NCI-H187 (cell line): ENCODE data around the gene POLR1C.
A peak's percentile ranks its signal among the peaks of the same experiment; 100 is the strongest.
"Not testable (repeated sequence)": the region's sequence is repeated elsewhere in the genome, so short reads cannot be mapped to it uniquely, and the experiment has no call there.

Experiments used
- DNase-seq, 2 experiments: peaks; one replicate each; lab custom pipeline; 2025; lab: John Stamatoyannopoulos, UW

Gene POLR1C

DNA sequence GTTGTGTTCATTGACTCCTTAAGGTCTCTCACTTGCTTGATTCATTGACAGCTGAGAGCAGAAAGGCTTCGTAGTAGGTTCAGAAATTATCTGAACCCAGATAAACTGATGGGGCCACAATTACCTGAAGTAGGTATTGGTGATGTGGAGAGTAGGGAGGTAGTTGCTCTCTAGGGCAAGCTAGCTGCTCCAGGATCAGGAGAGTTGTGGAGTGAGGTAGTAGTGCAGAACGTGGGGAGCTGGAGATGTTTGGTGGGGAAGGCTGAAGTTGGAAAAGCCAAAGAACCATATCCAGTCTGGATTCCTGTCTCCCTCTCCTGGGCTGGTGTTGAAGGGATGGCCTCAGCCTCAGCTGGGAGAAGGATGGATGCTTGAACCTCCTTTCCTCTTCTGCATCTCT is 23.7 kb upstream of the POLR1C start:
- no peak for DNase-seq

DNA sequence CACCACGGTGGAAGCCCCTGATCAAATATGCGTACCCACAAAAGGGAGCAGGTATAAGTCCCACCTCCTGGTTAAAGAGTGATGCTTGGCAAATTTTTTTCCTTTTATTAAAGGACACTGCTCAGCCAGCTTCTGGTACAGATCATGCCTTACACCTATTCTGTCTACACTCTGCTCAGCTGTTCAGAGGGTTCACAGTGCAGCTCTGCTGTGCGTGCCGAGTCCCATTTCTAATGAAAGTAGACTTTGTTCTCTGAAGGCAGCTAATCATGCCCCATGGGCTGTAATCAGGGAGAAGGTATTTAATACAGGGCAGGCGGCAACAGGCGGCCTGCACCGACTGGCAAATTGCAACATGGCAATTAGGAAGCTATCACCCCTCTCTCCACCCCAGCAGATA is 23.1 kb upstream of the POLR1C start:
- no peak for DNase-seq

DNA sequence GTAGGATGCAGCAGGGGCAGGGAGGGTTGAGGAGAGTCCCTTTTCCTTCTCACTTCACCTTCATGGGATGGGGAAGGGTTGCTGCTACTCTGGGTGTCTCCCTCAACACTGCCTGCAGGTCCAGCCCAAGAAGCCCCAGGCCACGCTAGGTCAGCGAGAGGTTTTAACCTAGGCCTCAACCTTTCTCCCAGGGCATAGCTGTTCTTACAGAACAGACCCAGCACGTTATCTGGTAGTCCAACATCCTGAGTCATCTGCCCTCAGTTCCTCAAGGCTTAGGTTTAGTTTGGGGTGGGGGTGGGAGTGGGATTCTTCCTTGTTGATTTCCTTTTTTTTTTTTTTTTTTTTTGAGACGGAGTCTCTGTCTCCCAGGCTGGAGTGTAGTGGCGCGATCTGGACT is 22.6 kb upstream of the POLR1C start:
- DNase-seq = no peak

DNA sequence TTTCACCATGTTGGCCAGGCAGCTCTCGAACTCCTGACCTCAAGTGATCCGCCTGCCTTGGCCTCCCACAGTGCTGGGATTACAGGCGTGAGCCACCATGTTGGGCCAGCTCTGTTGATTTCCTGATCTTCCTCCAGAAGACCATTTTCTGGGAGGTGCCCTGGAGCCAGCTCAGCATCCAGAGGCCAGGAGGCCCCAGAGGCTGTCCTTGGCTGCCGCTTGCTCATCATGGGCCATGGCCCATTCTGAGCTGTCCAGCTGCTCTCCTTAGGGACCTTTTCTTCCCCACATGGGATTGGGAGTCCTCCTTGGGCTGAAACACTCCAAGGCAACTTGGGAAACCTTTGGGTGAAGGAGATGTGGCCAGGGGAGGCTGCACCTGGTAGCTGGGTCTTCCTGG is 22.1 kb upstream of the POLR1C start:
- no peak for DNase-seq

DNA sequence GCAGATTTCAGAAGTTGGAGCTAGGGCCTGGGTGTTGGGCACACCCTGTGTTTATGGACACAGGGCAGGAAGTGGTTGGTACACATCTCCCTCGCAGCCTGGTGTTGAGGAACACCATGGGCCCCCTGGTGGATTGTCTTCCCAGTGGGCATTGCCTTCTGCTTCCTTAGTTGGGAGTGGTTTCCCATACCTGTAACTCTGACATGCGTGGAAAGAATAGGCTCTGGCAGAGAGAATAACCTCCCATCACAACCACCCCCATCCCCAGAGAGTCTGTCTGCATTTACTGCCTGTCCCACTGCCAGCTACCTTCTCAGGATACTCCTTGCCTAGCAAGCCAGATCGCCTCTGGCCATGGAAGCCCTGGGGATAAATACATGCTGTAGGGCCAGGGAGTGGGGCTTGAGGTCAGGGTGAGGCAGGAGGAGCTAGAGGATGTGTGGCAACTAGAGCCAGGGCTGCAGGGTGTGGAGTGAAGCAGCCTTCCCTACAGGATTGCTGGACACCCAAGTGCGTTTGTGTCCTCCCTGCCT is 21.4 kb upstream of the POLR1C start:
- no peak for DNase-seq

DNA sequence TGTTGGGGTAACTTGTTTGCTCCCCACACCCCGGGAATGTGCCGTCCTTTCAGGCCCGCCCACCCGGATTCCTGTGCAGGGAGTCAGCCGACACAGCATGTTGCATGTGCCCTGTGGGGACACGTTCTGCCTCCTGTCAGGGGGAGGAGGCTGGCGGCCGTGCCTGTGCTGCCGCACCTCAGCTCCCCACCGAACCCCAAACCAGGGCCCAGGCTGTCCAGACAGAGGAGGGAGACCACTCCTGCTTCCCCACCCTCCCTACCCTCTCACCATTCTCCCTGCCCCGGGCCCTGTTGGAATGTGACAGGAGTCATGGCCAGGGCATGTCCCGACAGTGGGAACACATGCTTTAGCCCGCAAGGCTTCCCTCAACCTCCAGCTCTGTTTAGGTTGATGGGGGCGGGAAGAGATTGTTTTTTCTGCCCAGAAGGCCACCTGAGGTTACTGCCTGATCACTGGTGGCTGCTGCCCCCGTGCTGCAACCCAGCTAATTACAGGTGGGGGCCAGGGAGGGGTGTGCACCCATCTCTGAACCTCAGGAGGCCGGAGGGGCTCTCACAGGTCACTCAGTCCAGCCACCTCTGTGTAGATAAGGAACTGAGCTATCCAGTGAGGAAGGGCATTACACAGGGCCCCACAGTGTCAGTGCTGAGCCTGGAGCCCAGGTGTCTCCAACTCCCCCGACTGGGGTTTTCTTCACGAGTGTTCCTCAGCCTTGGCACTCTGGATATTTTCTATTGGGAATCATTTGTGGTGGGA is 20.3 kb upstream of the POLR1C start:
- DNase-seq = no peak

DNA sequence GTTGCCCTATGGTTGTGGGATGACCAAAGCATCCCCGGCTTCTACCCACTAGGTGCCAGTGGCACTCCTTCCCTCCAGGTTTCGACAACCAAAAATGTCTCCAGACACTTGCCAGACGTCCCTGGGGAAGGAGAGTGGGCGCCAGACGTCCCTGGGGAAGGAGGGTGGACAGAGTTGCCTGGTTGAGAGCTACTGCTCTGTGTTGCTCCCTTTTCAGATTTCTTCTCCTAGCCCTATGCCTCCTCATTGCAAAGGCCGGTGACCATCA is 19.8 kb upstream of the POLR1C start:
- DNase-seq = no peak

DNA sequence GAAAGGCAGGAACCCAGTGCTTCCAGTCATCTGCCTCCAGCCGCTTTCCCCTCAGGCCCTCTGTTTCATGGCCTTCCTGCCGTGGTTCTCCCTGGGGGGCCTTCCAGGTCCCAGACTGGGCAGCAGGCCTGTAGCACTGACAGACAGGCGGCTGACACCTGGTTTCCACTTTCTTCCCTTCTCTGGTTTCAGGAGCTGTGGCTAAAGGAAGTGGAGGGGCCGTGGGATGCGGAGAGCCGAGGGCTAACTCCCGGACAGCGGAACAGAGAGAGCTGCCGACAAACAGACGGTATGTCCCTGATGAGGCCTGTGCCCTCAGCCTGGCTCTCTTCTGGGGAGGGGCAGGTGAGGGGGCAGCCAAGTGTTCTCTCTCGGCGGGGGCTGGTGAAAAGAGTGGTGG is 19.2 kb upstream of the POLR1C start:
- no peak for DNase-seq

DNA sequence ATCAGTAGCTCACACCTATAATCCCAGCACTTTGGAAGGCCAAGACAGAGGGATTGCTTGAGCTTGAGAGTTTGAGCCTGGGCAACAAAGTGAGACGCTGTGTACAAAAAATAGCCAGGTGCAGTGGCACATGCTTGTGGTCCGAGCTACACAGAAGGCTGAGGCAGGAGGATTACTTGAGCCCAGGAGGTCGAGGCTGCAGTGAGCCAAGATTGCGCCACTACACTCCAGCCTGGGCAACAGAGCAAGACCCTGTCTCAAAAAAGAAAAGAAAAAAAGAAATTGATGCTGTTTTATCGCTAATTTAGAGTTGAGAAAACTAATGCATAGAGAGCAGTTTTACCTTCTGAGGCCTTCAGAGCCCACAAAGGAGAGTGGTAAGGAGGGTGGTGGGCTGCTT is 18.6 kb upstream of the POLR1C start:
- not testable (repeated sequence) for DNase-seq

DNA sequence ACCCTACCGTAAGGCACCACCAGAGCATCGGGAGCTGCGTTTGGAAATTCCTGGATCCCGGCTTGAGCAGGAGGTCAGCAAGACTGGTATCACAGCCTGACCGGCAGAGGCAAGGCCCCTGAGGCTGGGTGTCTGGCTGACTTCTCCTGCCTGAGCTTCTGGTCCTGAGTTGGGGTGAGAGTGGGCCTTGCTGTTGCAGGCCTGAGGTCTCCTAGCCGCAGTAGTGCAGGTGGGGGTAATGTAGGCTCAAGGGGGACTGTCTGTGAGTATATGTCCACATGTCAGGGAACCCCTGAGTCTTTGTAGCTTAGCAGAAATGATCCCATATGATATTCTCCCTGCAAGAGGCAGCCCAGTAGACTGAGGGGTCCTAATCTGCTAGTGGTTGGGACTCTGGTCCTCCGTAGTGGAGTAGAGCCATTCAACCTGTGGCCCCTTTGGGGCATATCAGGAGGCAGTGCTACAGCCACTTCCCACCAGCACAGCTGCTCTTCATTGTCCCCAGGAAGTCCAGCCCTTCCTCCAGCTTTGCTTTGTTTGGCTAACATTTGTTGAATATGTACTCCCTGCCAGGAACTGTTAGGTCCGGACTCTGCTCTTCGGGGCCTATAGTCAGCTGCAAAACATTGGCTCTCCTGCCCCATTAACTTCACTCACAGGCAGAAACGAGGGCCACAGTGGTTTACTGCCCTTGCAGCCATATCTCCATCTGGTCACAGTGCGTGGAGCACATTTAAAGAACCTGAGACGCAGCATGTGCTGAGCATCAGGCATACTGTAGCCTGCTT is 17.7 kb upstream of the POLR1C start:
- no peak for DNase-seq

DNA sequence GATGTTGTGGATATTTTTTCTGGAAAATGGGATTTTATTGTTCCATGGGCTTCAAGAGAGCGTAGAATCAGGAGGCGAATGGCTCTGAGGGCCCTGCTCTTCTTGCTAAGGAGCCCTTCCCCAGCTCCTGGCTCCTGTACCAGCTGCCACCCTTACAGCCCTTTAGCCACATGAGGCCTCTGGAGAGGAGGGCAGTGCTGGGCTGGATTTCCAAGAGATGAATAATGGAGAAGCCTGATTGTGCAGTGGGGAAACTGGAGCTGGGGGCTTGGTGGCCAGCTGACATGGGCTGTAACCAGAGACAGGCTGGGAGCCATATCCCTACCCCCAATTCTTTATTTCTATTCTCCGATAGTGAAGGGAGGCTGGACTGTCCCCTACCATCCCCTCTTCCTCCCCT is 16.0 kb upstream of the POLR1C start:
- DNase-seq = no peak

DNA sequence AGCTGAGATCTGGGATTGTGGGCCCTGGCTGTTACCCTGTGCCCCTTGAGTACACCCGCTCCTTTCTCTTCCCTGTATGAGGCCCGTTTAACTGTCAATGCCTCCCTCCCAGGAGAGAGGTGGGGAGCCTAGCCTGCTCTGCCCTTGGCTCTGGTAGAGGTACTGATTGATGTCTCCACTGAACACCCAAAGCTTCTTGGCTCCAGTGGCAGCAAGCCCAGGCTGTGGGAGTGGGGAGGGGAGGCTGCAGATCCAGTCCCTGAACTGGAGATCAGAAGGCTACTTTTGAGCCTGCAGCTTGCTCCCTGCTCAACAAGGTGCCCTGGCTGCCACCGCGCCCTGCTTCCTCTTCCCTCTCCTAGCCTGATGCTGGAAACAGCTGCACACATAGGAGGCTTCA is 14.2 kb upstream of the POLR1C start:
- no peak for DNase-seq

DNA sequence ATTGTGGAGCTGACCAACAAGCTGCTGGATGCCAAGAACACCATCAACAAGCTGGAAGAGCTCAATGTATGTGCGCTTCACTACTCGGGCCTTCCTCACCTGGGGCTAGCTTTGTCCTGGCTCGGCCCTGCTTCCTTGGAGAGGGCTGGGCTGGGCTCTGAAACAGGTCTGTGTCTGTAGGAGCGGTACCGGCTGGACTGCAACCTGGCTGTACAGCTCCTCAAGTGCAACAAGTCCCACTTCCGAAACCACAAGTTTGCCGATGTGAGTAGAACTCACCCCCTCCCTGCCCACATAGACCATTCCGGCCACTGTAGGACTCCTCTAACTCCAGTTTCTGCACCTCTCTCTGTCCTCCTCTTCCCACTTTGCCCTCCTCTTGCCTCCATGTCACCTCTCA is 13.4 kb upstream of the POLR1C start:
- DNase-seq = no peak

DNA sequence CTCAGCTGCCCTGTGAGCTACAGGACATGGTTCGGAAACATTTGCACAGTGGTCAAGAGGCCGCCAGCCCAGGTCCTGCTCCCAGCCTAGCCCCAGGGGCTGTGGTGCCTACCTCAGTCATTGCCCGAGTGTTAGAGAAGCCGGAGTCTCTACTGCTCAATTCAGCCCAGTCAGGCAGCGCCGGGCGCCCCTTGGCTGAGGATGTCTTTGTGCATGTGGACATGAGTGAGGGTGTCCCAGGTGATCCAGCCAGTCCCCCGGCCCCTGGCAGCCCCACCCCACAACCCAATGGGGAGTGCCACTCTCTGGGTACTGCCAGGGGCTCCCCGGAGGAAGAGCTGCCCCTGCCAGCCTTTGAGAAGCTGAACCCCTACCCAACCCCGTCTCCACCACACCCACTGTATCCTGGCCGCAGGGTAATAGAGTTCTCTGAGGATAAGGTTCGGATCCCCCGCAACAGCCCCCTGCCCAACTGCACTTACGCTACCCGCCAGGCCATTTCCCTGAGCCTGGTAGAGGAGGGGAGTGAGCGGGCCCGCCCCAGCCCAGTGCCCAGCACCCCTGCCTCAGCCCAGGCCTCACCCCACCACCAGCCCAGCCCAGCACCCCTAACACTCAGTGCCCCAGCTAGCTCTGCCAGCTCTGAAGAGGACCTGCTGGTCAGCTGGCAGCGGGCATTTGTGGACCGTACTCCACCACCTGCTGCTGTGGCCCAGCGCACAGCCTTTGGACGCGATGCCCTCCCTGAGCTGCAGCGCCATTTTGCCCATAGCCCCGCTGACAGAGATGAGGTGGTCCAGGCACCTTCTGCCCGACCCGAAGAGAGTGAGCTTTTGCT is 11.9 kb upstream of the POLR1C start:
- no peak for DNase-seq

DNA sequence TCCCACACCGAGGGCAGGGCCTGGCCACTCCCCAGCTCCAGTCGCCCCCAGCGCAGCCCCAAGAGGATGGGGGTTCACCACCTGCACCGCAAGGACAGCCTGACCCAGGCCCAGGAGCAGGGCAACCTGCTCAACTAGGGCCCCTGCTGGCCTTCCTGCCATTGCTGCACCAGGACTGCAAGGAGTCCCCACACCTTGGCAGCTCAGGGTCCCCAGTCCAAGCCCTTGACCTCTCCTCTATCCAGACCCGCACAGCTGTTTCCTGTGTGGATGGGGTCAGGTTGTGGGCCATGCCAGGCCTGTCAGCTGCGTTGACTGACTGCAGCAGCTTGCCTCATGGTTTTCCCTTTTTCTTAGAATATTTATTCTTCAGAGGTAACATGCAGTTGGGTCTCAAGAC is 11.2 kb upstream of the POLR1C start:
- no peak for DNase-seq

DNA sequence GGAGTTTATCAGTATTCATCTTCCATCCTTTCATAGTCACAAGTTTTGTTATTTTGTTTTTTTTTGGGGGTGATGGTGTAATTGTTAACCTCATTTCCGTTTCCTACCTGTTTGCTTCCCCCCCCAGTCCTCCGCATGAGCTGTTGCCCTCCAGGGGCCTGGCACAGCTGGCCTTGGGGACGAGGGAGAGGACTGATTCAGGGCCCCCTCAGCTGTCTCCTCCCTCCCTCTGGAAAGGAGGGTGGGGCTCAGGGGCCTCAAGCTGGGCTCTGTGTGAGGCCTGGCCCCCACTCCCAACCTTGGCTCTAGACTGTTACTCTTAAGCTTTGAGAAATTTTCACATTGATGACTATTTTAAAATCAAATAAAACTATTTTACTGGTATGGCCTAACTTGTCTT is 10.7 kb upstream of the POLR1C start:
- no peak for DNase-seq

DNA sequence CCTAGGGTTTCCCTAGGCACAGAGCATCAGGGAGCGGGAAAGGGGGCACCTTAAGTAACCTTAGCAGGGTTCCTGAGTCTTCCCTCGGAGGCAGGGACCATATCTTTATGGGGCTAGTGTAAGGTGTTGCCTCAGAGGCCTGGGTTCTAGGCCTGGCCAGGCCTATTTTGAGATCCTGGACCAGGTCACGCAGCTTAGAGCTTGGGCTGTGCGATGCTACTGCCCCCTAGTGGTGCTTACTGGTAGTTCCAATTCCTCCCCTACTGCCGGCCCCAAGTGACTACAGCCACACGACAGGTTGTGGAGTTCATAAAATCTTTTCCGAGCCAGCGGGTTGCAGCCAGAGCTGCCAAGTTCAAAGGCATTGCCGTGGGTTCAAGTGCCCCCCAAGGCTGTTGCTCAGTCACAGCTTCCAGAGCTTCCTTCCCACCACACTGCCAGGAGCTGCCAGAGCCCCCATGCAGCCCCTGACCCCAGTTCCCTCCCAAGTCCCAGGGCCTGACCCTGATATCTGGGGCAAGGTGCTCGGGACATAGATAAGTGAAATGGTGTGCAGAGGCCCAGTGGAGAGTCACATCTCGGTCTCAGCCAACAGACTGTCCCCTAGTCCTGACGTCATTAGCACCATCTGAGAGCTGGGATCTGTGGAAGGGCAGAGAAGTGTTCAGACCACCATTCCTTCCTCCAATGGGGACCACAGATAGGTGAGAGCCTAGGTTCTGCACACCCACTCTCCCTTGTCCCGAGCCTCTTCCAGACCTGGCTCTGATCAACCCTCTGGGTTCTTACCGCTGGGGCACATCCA is 10.0 kb upstream of the POLR1C start:
- DNase-seq = peak; percentile 29 to 46

DNA sequence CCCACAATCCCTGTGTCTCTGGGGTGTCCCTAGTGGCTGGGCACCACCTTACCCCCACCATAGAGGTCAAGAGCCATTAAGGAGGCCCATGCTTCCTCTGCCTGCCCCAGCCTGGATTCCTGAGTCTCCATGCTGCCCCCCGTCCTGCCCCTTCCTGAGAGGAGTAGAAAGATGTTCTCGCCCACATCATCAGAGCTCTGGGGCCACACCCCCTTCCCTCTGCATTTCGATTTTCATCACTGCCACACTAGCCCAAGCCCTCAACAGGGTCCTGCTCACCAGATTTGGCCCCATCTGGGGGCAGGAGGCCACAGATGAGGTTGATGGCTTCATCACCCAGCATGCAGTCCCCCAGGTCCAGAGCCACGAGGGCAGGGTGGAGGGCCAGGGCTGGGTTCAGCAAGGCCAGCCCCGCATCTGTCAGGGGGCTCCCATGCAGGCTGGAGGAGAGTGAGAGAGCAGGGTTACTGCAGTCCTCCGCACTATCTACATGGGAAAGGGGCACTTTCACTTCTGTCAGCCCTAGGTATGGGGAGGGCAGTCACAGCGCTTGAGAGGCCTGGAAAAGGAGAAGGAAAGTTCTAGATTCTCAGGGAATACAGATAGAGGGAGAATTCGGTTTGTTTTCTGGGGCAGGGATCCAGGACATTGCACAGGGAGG is 8.3 kb upstream of the POLR1C start:
- DNase-seq = no peak

DNA sequence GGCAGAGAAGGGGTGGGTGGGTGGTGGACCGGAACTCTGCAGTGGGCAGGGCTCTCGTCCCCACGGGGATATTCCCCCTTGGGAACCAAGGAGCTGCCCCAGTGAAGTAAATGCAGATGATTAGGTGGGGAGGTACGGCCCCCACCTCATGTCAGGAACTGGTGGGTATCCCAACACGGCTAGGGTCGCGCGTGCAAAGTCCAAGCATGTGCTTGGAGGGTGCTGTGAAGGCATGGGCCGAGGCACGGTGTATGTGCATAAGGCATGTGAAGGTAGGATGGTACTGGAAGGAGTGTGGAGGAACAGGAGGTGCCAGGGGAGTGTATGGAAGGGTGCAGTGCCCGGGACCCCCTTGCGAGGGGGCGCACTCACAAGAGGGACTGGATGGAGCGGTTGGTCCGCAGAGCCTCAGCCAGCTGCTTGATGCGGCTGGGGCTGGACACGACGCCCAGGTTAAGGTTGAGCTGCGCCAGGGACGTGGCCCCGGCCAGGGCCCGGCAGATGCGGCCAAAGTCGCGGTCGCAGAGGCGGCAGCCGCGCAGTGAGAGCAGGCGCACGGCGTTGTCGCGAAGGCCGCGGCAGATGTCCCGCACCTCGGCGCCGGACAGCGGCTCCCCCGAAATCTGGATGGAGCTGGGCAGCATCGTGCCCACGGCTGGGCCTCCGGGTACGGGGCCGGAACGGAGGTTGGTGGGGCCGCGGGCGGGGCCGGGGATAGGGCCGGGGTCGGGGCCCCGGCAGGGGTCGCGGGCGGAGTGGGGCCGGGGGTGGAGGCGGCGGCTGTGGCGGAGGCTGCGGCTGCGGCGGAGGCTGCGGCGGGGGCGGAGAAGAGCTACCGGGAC is 7.5 kb upstream of the POLR1C start:
- DNase-seq = no peak
